ENCODE data around the gene SAMD14. TPM values are rescaled to one million over a fixed set of nuclear protein-coding genes. Genes with fewer than 3 reads are reported as not detected.
A peak's percentile ranks its signal among the peaks of the same experiment; 100 is the strongest.

The SAMD14 gene
- total and polyA plus RNA-seq, 9 donors = 0.36 to 4.9 (median 1.7) TPM

- Histone ChIP-seq H3K4me3 (no peak overlapping the region), H3K27ac (no peak overlapping the region), H3K4me1 (ENCODE audit: insufficient read depth) (peaks cover 19% of the 10 kb centered on the region), H3K9me3 (no peaks in the 10 kb centered on the region), H3K27me3 (no peaks in the 10 kb centered on the region), H3K36me3 (no peaks in the 10 kb centered on the region)
- 69 to 76% (median 75%) methylated on average over 4 of the region's 4 CpGs for WGBS, 3 donors
- no peak for DNase-seq
- TF ChIP-seq EP300 (IDR thresholded peaks at IDR 0.05) (no peak), CTCF (IDR thresholded peaks at IDR 0.05) (no peak), POLR2A (IDR thresholded peaks at IDR 0.05) (no peak)
- intact Hi-C loops (cut with DNase I) = loop anchor here in 2 of 4 donors (10.0 kb wide), 2 partner anchors 177 to 197 kb away; partner anchors contain the start of gene TMEM92 (in 1 of the 2)
These were observed 32.0 kb downstream of the SAMD14 start for GRCh38 chr17:50097926-50098325.

- 73 to 85% (median 78%) methylated on average over 7 of the region's 7 CpGs for WGBS, 3 donors
- intact Hi-C loops (cut with DNase I) = loop anchor here in 2 of 4 donors (10.0 kb wide), 2 partner anchors 177 to 197 kb away; partner anchors contain the start of gene TMEM92 (in 1 of the 2)
- DNase-seq = no peak
- H3K9me3 ChIP-seq = no peaks in the 10 kb centered on the region
- H3K27ac ChIP-seq = no peak overlapping the region
- H3K27me3 ChIP-seq = no peaks in the 10 kb centered on the region
- H3K36me3 ChIP-seq = no peaks in the 10 kb centered on the region
- H3K4me1 ChIP-seq (ENCODE audit: insufficient read depth) = peaks cover 14% of the 10 kb centered on the region
- TF ChIP-seq POLR2A (IDR thresholded peaks at IDR 0.05) = no peak
- no peak for TF ChIP-seq CTCF (IDR thresholded peaks at IDR 0.05)
- no peak for TF ChIP-seq EP300 (IDR thresholded peaks at IDR 0.05)
- H3K4me3 ChIP-seq = no peak overlapping the region
These were observed 32.5 kb downstream of the SAMD14 start for GRCh38 chr17:50097455-50097854.

- peak overlapping the region; percentile 98 for H3K4me3 ChIP-seq
- intact Hi-C loops (cut with DNase I) = loop anchor here in 2 of 4 donors (10.0 kb wide), 2 partner anchors 178 to 198 kb away; partner anchors contain the start of gene TMEM92 (in 1 of the 2)
- no peak for DNase-seq
- H3K36me3 ChIP-seq = no peaks in the 10 kb centered on the region
- peaks cover 7% of the 10 kb centered on the region for H3K4me1 ChIP-seq (ENCODE audit: insufficient read depth)
- H3K27me3 ChIP-seq = no peaks in the 10 kb centered on the region
- TF ChIP-seq EP300 (IDR thresholded peaks at IDR 0.05) (no peak), CTCF (IDR thresholded peaks at IDR 0.05) (no peak), POLR2A (IDR thresholded peaks at IDR 0.05) (no peak)
- no peaks in the 10 kb centered on the region for H3K9me3 ChIP-seq
- peak overlapping the region in 1 of 2 donors; percentile 72 for H3K27ac ChIP-seq
- 51 to 61% (median 58%) methylated on average over 3 of the region's 3 CpGs for WGBS, 3 donors
These were observed 33.2 kb downstream of the SAMD14 start for GRCh38 chr17:50096758-50097157.

GRCh38 chr17:50096092-50096491, 33.9 kb downstream of the SAMD14 start:
- peak in 2 of 5 donors; percentile 47 for DNase-seq

More at GRCh38 chr17:50096092-50096491, 33.9 kb downstream of the SAMD14 start:
- 10 to 14% (median 11%) methylated on average over 6 of the region's 6 CpGs for WGBS, 3 donors
- H3K4me3 ChIP-seq = peak overlapping the region; percentile 98
- no peaks in the 10 kb centered on the region for H3K27me3 ChIP-seq
- H3K9me3 ChIP-seq = no peaks in the 10 kb centered on the region
- peak overlapping the region; percentile 42 to 72 for H3K27ac ChIP-seq
- H3K4me1 ChIP-seq (ENCODE audit: insufficient read depth) = peaks cover 6% of the 10 kb centered on the region
- intact Hi-C loops (cut with DNase I) = loop anchor here in 2 of 4 donors (10.0 kb wide), 2 partner anchors 179 to 199 kb away; partner anchors contain the start of gene TMEM92 (in 1 of the 2)
- TF ChIP-seq CTCF (IDR thresholded peaks at IDR 0.05) (no peak), POLR2A (IDR thresholded peaks at IDR 0.05) (no peak), EP300 (IDR thresholded peaks at IDR 0.05) (no peak)
- no peaks in the 10 kb centered on the region for H3K36me3 ChIP-seq

All from ovary (tissue), 9 donors.